Muscle layer of colon (tissue), 2 donors: ENCODE measurements around the gene ZNF501.

Source experiments
- H3K27ac ChIP-seq: one replicate; pipeline ENCODE4 v1.7.0; 2013; ENCODE audit warnings: low read depth, mild to moderate bottlenecking, low read length, moderate library complexity
- H3K27me3 ChIP-seq, 2 donors: one replicate each; pipeline ENCODE4 v1.7.0; 2013; ENCODE audit warnings: low read length in 2 of 2, mild to moderate bottlenecking in 2 of 2; ENCODE audit not compliant: insufficient read depth in 2 of 2, control insufficient read depth in 1 of 2
- H3K36me3 ChIP-seq: one replicate; pipeline ENCODE4 v1.7.0; 2013; ENCODE audit warnings: mild to moderate bottlenecking, low read length; ENCODE audit not compliant: insufficient read depth
- H3K4me1 ChIP-seq: one replicate; pipeline ENCODE4 v1.7.0; 2013; ENCODE audit warnings: mild to moderate bottlenecking, low read length; ENCODE audit not compliant: insufficient read depth
- H3K4me3 ChIP-seq, 2 donors: one replicate each; pipeline ENCODE4 v1.7.0; 2013; ENCODE audit warnings: low read length in 2 of 2, low read depth in 1 of 2, mild to moderate bottlenecking in 1 of 2, moderate library complexity in 1 of 2
- H3K9ac ChIP-seq: one replicate; pipeline ENCODE4 v1.7.0; 2013; ENCODE audit warnings: low read length
- H3K9me3 ChIP-seq: one replicate; pipeline ENCODE4 v1.7.0; 2013; ENCODE audit warnings: mild to moderate bottlenecking, low read length
- donor health status: abdominal sarcoma.
- donor health status: Adenocarcinoma of cecum.

Gene ZNF501

DNA sequence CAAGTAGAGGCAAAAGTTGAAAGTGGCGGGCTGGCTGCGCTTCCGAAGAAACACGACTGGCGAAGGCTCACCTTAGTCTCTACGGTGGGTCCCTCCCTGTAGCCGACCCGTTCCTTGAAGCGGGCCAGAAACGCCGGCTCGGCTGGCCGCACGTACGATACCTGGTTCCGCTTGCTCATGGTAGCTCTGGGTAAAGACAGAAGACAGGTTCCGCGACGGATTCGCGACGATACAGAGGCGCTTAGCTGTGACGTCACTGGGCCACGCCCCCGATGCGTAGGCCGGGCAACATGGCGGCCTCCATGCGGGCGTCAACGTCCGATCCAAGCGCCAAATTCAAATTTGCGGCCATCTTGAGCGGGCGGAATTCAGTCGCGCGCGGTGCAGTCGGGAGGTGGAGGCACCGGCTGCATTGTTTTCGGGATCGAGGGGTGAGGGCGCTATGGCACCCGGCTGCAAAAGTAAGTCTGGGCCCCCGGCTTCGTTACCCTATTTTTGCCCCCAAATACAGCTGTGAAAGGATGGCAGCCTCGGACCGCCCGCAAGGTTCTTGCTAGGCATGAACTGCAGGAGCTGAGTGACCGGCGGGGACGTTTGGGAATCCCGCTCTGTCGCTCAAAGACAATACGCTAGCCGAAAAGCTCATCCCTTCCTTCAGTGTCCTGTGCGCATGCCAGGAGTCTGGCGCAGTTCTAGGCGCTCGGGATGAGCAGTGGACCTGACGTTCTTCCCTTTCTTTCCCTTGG is 32.2 kb downstream of the ZNF501 start, which contains the start of the genes KIAA1143 and KIF15:
KIAA1143 (minus strand) TSS at position 196 of the 746 bp plus-strand sequence; CDS start at position 179, 17 bp downstream.
KIF15 (plus strand) TSS at position 371 of the 746 bp plus-strand sequence; CDS start at position 443, 72 bp downstream.
- Histone ChIP-seq H3K4me3 (peak within 1 kb of the TSS; percentile 78 to 99), H3K4me1 (peaks cover 8% of the 10 kb centered on the region), H3K36me3 (no peaks in the 10 kb centered on the region), H3K9ac (peak within 1 kb of the TSS; percentile 94), H3K27ac (no peak within 1 kb of the TSS), H3K9me3 (no peaks in the 10 kb centered on the region), H3K27me3 (no peaks in the 10 kb centered on the region)

DNA sequence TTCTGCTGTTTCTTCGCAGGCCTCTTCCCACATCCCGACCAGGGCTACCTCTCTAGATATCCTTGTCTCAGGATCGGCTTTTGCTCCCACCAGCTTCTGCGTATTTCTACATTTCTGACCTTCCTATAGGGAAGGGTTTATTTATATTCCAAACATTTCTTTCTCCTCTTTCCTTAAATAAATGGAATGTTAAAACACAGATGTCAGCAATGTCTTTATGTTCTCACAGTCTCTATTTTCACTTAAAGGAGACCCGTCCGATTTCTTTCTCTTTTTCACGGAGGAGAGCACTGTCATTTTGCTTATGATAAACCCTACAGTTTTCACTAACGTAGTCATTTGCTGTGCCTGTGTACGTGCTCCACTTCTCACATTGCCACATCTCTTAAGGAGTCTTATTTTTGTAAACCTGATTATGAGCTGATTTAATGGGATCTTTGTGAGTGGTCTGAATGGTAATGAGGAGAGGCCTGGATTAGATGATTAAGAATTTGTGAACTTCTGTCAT is 32.8 kb downstream of the ZNF501 start:
- H3K27me3 ChIP-seq, result no peaks in the 10 kb centered on the region
- no peaks in the 10 kb centered on the region for H3K9me3 ChIP-seq
- H3K4me1 ChIP-seq, result peaks cover 8% of the 10 kb centered on the region
- H3K9ac ChIP-seq, result no peak overlapping the region
- no peak overlapping the region for H3K27ac ChIP-seq
- H3K4me3 ChIP-seq, result peak overlapping the region; percentile 78 to 99
- no peaks in the 10 kb centered on the region for H3K36me3 ChIP-seq

DNA sequence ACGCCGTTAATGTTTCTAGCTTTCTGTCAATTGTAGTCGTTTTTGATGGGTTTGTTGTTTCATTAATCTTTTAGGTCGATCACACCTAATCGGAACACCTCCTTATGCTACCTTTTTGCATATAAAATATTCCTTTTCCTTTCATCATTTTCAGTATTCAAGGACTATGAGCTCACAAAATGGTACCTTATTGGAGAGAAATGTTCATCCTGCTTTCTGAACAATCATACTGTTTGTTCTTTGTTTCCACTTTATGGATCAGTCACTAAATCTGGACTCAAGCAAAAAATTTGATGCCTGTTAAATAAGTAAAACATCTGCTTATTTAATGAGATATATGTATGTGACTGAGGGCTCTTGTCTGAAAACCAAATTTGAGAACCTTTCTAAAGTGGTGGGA is 33.3 kb downstream of the ZNF501 start:
- peaks cover 8% of the 10 kb centered on the region for H3K4me1 ChIP-seq
- no peak overlapping the region for H3K9ac ChIP-seq
- no peak overlapping the region for H3K4me3 ChIP-seq
- no peaks in the 10 kb centered on the region for H3K27me3 ChIP-seq
- H3K27ac ChIP-seq, result no peak overlapping the region
- H3K36me3 ChIP-seq, result no peaks in the 10 kb centered on the region
- no peaks in the 10 kb centered on the region for H3K9me3 ChIP-seq

DNA sequence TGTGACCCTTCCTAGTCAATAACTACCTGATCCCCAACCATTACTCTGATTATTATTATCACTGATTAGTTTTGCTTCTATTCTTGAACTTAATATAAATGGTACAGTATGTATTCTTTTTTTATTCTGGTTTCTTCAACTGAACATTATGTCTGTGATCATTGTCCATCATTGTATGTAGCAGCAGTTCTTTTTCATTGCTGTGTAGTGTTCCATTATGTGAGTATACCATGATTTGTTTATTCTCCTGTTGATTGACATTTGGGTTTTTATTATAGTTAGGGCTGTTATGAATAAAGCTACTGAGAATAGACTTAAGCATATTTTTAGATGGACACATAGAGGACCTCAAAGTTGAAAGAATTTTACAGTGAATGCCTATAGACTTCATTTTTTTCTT is 34.8 kb downstream of the ZNF501 start:
- H3K9me3 ChIP-seq, result no peaks in the 10 kb centered on the region
- peaks cover 8% of the 10 kb centered on the region for H3K4me1 ChIP-seq
- no peak overlapping the region for H3K4me3 ChIP-seq
- H3K36me3 ChIP-seq, result no peaks in the 10 kb centered on the region
- no peaks in the 10 kb centered on the region for H3K27me3 ChIP-seq
- no peak overlapping the region for H3K27ac ChIP-seq
- H3K9ac ChIP-seq, result no peak overlapping the region

DNA sequence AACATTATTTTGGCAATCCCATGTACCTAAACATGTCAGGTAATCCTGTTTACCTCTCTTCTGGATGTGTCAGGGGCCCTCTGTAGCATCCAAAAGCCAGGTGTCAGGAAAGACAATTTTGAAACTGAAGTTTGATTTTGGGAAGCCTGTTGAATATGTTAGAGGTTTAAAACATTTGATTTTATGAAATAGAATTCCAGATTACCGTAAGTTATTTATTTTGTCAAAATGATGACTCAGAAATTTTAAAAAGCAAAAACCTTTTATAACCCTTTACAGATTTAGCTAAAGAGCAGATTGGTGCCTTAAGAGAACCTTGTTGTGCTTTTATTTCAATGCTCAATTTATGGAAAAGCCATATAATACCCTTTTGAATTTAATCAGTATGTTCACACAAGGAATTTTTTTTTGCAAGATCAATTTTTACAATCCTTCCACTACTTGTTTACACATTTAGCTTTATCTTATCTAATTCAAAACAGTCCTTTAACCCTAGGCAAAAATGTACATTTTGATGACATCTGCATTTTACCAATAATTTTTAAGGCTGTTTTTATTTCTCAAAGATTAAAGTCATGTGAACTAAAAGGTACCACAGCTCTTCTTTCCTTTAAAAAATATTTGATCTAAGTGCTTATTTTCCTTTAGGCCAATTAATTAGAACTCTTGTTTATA is 42.1 kb downstream of the ZNF501 start:
- Histone ChIP-seq H3K27me3 (no peaks in the 10 kb centered on the region), H3K36me3 (no peaks in the 10 kb centered on the region), H3K27ac (no peak overlapping the region), H3K4me1 (no peaks in the 10 kb centered on the region), H3K4me3 (no peak overlapping the region), H3K9me3 (no peaks in the 10 kb centered on the region), H3K9ac (no peak overlapping the region)

DNA sequence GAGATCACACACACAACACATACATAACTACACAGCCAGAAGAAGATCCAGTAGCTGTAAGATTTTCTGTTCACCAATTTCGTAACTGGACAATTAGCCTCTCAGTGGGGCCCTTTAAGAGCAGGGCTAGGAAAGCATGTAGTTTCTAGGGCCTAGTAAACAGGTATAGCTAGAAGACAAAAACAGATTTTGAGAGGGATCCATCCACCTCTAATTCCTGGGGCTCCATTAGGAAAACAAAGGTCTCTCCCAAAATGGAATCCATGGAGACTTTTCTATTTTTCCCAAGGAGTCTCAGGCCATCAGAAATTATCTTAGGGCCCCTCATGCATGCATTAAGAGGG is 42.6 kb downstream of the ZNF501 start:
- Histone ChIP-seq H3K27ac (no peak overlapping the region), H3K36me3 (no peaks in the 10 kb centered on the region), H3K27me3 (no peaks in the 10 kb centered on the region), H3K4me3 (no peak overlapping the region), H3K4me1 (no peaks in the 10 kb centered on the region), H3K9me3 (no peaks in the 10 kb centered on the region), H3K9ac (no peak overlapping the region)

DNA sequence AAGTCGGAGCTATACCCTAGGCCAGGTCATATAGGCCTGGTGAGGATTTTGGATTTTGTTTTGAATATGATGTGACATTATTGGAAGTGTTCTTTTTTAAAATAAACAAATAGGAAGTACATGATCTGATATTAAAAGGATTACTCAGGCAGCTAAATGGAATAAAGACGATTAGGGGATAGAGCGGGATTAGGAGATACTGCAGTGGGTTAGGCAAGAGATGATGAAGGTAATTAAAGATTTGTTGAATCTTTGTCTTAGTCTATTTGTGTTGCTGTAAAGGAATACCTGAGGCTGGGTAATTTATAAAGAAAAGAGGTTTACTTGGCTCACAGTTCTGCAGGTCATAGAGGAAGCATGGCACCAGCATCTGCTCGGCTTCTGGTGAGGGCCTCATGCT is 53.5 kb downstream of the ZNF501 start:
- Histone ChIP-seq H3K27me3 (no peaks in the 10 kb centered on the region), H3K36me3 (no peaks in the 10 kb centered on the region), H3K27ac (no peak overlapping the region), H3K9ac (no peak overlapping the region), H3K4me3 (no peak overlapping the region), H3K4me1 (no peaks in the 10 kb centered on the region), H3K9me3 (no peaks in the 10 kb centered on the region)
